HG03039 (cell line): ENCODE data around the gene GAB1.

Experiments used
- ATAC-seq: cut with Tn5 transposase; IDR thresholded peaks from one replicate; pipeline ENCODE4 v1.9.1; 2021; ENCODE audit warnings: mild to moderate bottlenecking, moderate library complexity; ENCODE audit not compliant: unreplicated experiment

Gene GAB1

DNA sequence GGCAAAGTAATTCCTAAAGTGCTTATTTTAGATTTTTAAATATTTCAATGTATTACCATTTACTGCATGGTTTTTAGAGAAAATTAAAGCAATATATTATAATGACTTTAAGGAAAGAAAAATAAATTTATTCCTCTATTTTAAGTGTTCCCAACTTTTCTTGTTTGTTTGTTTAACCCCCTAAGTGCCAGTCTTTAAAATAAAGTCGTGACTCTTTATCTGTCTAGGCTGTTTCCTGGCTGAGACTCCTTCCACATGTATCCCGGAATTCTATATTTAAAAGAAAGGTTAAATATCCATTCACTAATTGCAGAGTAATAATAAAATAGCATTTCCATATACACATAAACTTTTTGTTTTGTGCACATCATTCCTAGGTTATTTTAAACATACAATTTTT is 71.2 kb downstream of the GAB1 start:
- ATAC-seq = no peak

DNA sequence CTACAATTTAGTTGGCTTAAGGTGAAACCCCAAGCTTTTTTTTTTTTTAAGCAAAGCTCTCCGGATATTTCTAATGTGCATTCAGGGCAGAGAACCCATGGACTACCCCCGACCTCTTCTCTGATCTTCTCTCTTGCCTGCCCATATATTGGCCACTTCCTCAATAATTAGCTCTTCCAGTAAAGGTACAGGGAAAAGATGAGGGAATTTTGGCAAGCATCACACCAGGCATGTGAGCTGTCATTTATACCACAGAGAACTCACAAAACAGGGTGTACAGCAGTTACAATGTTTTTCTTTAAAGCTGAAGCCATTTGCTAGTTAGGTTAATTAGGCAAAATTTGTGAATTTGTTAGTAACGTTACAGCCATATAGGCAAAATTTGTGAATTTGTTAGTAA is 73.3 kb downstream of the GAB1 start:
- ATAC-seq = no peak

DNA sequence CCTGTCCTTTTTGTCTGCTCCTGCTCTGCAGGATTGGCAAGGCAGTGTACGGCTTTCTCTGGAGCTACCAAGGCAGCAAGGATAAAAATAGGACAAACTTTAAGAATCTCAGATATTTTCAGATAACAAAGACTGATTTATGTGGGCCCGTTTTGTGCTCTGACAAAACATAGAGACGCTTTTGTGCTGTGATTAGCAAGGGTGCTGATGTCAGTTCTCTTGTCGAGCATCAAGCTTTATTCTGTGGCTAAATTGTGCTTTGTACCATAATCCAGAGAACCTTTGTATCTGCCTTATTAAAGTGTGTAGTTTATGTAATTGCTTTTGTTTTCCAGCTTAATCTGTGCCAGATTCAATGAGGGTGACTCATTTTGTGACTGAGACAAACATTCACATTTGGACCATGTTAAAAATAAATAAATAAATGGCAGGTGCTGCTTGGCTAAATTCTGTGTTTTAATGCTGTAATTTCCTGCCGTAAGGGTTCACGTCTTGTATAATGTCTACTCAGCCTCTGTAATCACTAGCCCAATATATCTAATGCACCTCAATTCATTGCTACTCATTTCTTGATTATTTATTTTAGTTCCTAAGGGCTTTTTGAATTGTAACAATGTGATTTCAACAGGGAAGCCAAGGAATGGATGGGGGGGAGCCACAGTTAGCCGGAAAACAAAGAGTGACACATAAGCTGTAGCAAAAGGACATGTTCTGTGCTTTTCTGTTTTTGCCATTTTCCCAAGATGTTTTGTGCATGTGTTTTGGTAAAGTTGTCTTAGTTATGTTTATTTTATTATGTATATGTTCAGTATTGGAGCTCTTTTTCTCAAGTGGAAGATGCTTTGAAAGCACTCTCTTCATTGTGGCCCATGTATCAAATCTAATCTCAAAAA is 75.1 kb downstream of the GAB1 start:
- no peak for ATAC-seq

DNA sequence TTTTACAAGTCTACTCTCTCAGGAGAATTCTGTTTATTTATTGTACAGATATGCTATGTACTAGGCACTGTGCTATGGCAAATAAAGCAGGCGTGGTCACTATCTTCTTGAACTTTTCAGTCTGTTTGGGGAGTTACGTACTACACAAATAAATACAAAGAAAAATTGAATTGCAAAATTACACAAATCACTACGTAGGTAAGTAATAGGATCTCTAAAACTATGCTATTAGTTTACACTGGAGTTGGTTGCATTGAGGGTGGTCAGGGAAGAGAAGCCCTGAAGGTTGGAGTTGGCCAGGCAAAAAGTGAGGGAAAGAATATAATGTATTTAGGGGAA is 75.7 kb downstream of the GAB1 start:
- no peak for ATAC-seq

DNA sequence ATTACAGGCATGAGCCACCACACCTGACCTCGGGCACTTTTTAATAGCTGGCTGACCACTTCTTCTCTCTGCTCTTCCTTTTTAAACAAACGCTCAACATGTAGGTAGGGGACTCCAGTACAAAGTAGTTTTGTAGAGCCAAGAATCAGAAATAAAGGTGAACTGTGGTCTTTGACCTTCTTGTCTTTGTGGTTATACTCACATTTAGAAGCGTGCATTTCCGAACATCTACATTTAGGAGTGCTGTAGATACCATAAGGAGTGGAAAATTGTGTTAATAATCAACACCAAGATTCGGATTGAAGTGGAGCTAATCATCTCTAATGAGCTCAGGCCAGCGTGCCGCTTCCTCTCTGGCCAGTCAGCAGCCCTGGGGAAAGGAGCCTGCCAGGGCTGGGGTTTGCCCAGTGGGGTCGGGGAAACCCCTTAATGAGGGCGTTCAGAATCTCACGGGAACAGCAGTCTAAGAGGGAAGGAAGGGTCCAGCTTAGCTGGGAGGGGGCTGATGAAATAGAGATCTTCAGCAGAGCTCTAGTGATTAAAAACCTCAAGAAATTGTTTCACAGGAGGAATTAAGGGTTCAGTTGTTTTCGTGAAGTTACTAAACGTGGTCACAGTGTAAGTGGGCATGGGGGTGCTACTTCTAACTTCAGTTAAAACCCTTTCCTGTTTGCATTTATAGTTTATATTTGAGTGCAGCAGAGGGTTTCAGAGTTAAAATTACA is 81.2 kb downstream of the GAB1 start:
- peak; percentile 86 for ATAC-seq

DNA sequence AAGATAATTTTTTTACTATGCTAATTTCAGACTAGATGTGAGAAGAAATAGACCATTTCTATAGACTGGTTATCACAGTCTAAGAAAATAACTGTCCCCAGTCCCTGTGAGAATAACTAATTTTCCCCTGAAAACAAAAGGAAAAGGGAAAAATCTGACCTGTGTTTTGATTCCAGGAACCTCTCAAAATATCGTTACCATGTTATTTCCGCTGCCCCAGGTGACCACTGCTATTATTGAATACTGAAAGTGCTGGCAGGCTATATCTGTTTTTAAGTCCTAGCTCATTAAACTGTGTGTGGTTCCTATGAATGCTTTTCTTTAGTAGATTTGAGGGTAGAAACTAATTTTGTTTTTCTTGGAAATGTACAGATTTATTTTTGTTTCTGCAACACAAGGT is 83.6 kb downstream of the GAB1 start:
- ATAC-seq = no peak

DNA sequence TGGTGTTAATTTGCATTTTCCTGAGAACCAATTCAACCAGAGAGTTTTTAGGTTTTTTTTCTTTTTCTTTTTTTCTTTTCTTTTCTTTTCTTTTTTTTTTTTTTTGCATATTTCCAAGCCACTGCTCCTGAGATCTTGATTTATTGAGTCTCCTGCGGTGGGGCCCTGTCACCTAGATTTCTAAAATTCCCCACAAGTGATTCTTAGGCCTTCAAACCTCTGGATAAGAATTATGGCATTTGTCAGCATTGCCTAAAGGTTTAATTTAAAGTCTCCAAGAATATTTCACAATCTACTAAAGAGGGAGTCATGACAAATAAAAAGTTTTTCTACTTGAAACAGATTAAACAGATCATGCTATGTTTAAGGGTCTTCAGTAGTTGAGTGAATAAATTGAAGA is 84.9 kb downstream of the GAB1 start:
- ATAC-seq = no peak

DNA sequence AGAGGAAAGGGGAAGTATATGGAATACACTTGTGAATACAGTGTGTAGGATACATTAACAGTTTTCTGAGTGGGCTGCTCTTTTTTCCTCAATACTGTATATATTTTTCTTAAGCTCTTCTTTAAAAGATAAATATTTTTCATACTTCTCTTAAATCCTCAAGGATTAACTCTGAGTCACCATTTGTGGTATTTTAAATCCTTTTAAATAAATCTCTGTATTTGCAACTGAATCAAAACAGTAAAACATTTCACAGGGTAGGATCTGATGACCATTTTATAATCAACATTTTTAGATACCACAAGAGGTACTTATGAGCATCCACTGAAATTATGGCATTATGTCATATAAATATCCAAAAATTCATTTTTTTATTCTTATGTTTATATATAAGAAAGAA is 87.6 kb downstream of the GAB1 start:
- ATAC-seq = no peak

DNA sequence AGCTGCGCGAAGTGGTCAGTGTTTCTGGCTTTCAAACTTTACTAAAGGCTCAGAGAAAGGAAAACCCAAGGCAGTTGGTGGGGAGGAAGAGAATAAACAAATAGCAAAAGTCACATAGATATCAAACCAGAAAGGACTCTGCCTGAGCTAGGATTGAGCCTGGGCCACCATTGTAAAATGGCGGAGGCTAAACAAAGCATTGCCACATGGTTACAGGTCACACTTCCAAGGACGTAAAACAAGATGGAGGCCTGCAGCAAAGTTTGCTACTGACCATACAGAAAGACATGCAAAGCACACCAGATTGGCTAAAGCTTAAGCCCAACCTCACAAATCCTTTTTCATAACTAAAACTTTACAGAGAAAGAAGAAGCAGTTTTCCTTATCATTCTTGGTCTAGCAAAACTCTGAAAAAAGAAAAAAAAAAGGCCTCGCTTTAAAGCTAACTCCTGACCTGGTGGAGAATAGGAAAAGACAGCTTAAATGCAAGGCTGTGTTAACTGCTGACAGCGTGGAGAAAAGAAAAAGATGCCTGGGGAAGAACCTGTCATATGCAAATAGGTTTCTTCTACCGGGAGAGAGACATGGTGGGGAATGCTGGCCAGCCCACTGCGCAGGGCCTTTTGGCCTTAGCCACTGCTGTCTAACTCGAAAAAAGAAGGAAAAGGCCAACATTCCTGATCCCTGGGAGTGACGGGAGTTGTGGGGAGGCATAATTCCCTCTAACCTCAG is 95.0 kb downstream of the GAB1 start:
- ATAC-seq = no peak

DNA sequence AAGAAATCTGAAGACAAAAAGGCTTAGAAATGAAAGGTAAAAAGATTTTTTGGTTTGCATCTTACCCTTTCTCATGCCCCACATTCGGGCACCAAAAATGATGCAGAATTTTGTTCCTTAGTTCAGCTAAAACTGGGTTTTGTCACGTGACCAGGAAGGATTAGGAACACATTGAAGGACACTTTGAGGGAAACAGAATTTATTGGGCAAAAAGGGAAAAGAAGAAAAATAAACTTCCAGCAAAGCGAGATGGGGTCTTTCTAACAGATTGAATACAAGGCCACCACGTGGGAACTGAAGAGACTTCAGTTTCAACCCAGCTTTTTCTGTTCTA is 95.5 kb downstream of the GAB1 start:
- ATAC-seq = no peak

DNA sequence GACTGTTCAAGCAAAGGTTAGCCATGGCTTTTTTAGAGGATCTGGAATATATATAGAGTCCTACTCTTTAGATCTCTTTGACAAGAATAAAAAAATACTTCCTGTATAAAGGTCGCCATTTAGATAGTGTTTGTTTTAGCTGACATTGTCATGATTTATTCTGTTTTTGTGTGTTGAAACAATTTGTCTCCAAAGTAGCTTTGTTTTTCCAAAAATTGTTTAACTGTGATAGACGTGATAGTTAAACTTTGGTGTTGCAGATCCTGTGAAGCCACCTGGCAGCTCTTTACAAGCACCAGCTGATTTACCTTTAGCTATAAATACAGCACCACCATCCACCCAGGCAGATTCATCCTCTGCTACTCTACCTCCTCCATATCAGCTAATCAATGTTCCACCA is 96.6 kb downstream of the GAB1 start:
- ATAC-seq = no peak

DNA sequence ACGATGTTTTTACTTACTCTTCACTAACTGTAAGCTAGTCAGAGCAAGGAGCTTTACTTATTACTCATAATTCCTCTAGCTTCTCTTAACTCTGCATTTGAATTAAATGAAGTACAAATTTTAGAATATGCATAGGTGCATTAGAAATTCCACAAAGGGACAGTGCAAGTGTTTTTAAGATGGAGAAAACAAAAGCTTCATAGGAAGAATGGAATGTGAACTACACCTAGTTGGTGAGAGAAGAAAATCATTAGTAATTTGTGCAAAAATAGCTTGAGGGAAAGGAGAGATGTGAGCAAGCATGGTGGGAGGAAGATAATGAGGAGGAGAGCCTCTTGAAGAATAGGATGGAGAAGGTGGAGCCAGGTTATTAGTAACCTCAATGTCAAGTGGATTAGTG is 99.3 kb downstream of the GAB1 start:
- no peak for ATAC-seq

DNA sequence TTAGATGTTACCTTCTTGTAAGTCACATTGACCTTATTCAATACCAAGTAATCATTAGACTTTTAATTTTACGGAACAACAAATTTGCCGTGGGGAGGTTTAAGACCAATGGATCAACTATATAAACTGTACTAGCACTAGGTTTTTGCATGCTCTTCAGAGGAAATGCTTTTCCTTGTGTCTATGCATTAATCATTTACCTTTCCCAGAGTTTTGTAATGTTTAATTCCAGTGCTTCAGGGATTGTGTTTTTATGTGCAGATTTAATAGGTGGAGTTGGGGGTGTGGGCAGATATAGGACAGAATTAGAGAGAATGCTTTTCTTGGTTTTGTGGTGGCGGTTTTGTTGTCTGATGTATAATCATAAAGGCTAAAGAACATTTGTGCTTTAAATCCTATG is 100.8 kb downstream of the GAB1 start:
- ATAC-seq = no peak

DNA sequence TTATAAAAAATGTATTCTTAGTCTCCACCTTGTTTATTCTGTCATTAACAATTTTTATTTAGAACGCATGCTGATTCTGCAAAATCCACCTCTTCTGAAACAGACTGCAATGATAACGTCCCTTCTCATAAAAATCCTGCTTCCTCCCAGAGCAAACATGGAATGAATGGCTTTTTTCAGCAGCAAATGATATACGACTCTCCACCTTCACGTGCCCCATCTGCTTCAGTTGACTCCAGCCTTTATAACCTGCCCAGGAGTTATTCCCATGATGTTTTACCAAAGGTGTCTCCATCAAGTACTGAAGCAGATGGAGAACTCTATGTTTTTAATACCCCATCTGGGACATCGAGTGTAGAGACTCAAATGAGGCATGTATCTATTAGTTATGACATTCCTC is 101.3 kb downstream of the GAB1 start:
- ATAC-seq = no peak

DNA sequence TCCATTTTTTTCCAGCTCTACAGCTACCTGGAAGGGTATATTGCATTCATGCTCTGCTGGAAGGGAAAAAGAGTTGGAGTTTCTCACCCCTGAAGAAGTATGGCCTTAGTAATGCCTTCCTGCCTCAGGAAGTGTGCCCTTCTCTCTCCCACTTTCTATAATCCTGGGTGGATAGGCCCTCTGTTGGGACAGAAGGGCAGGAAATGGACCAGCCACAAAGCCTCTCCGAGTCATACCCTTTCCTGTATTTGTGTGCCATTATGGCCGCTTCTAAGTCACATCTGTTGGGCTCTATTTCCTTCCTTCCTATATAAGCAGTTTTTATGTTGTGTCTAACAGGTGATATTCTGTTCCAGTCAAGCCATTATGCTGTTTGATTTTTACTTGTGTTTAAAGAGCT is 102.0 kb downstream of the GAB1 start:
- no peak for ATAC-seq

DNA sequence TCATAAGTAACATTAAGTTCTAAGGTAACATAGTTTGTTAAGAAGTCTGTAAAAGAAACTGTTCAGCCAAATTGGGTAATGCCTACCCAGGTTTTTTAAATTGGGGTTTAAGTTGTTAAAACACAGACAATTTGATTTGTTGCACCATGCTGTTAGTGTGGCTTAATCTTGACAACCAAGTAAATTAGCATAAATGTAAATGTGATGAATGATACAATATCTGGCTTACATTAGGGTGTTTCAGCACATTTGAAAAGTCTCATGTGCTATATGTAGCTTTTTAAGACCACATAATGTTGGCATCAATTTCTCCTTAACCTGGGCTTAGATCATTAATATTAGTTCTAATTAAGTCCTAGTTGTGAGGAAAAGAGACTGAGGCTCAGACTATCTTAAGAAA is 104.4 kb downstream of the GAB1 start:
- no peak for ATAC-seq

DNA sequence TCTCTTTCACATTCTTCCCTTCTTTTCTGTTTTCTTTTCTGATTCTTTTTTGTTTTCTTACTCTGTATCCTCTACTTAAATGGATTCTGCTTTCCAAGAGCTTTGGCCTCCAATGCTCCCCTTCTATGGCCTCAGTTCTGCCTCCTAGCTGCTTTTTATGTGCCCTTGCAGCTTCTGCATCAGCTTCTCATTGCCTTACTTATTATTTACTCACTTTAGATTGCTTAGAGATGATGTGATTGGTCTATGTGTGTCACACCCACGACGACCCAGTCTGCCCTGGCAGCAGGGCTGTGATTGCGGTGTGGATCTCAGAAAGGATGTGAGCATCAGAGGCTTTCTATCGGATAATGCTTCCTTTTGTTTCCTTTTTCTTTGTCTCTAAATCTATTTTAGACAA is 105.0 kb downstream of the GAB1 start:
- no peak for ATAC-seq

DNA sequence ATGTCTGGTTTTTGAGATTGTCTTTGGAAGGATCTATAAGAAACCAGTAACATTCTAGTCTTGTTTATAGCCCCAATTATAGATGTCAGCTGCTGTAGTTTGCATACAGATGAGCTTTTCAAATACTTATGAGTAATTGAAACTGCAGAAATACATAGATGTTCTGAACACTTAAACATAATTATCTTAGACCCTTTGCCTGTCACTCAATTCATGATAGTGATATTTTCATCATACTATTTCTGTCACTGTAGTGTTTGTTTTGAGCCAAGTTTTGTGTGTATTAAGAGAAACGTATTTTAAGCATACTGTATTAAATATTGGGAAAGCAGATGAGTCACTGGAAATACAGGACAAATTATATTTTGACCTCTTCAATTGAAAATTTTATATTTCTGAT is 107.1 kb downstream of the GAB1 start:
- ATAC-seq = no peak

DNA sequence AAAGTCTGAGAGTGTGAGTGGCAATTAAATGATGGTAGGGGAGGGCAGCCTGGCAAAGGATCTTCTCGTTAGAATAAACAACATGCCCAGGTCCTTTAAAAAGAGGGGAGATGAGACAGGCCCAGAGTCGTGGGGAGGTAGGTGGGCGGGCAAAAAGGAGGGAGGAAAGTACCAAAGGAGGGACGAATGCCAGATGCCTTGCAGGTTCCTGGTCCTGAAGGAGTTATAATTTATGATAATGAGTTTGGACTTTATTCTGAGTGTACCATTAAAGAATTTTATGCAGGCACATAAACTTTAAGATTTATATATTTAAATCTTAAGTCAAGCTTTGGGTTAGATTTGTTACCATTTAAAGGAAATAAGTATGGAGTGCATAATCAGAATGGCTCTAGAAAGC is 114.5 kb downstream of the GAB1 start:
- no peak for ATAC-seq

DNA sequence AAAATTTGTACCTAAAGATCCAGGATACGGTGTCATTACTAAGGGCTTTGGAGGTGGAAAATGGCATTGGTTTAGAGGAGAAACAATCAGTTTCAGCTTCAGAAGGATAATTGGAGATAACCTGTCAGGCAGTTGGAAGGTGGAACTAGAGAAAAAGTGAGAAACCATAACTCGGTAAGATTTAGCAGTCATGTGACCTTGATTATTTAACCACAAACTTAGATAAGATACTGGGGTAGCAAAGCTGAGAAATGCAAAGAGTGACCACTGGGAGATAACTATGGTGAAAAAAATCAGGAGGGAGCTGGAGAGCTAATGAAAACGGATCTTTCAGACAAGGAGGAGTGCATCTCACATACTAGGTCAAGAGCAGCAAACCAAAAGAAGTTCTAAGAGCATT is 118.5 kb downstream of the GAB1 start:
- ATAC-seq = no peak

DNA sequence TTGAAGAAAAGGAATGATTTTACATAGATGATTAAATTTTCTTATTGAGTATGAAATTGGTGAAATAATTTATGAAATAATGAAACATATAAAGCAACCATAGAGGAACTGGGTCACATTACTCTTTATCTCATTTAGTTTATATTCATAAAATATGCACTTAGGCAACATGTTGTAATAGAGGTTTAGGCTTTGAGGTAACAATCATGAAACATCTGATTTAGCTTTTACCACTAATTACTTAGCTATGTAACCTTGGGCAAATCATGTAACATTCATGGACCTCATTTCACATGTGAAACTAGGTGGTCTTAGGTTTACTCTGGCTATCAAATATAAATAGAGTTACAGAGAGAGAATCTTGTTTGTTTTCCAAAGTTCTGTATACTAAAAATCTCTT is 122.3 kb downstream of the GAB1 start:
- ATAC-seq = no peak
